A549 (cell line): ENCODE data around the gene KRT13. TPM values are rescaled to one million over a fixed set of nuclear protein-coding genes. Genes with fewer than 3 reads are reported as not detected.

Experiments used
- ATAC-seq, 2 experiments: fragments of 200-7000 bp in 1 of 2; fragments of >200 bp in 1 of 2; cut with Nextera tagmentation in 1 of 2; cut with Tn5 transposase in 1 of 2; 3 replicates each; pipeline versions ENCODE4 v1.8.0 to v1.9.1; 2018 to 2020; ENCODE audit warnings: mild to moderate bottlenecking in 1 of 2, moderate library complexity in 1 of 2
- CTCF ChIA-PET: fragments of 300-600 bp; sonication (Branson Sonifier 250); formaldehyde crosslinking; extraction: SDS; loops from one replicate; lab custom pipeline; 2021; ENCODE audit warnings: antibody characterized with exemption, inconsistent platforms; lab: Yijun Ruan, JAX
- POLR2A ChIA-PET: fragments of 350-600 bp; formaldehyde crosslinking; extraction: SDS; loops from one replicate; lab custom pipeline; 2021; ENCODE audit warnings: antibody characterized with exemption, inconsistent platforms; lab: Yijun Ruan, JAX
- DNase-seq, 2 experiments: peaks; one replicate each; pipeline versions ENCODE4 v3.0.0 to v3.0.0-alpha.2; 2011 to 2016; ENCODE audit warnings: low read depth in 1 of 2, low spot score in 1 of 2
- FAIRE-seq: peaks from 2 replicates; lab custom pipeline; 2011; peaks lifted over from hg19 to GRCh38; lab: Jason Lieb, UNC
- H3K27ac ChIP-seq, 2 experiments: fragments of >200 bp; sonication (Bioruptor Twin); formaldehyde crosslinking; 3 replicates each; pipeline ENCODE4 v1.5.1; 2016 to 2017
- H3K4me1 ChIP-seq: fragments of >200 bp; sonication (Bioruptor Twin); formaldehyde crosslinking; 3 replicates; pipeline ENCODE4 v1.6.1; 2016
- H3K4me2 ChIP-seq: fragments of >200 bp; sonication (Bioruptor Twin); formaldehyde crosslinking; 3 replicates; pipeline ENCODE4 v1.6.1; 2016
- H3K4me3 ChIP-seq: fragments of >200 bp; sonication (Bioruptor Twin); formaldehyde crosslinking; 3 replicates; pipeline ENCODE4 v1.5.1; 2016
- H3K9me3 ChIP-seq: fragments of >200 bp; sonication (Bioruptor Twin); formaldehyde crosslinking; 3 replicates; pipeline ENCODE4 v1.6.1; 2016
- BCL3 ChIP-seq: fragments of >200 bp; sonication (Bioruptor Twin); formaldehyde crosslinking; IDR thresholded peaks from 3 replicates; pipeline ENCODE4 v1.6.1; 2016
- CBX2 ChIP-seq: fragments of 200-600 bp; sonication (generic); IDR thresholded peaks from 2 replicates; pipeline ENCODE4 v1.6.1; 2016; ENCODE audit warnings: low read depth, mild to moderate bottlenecking, borderline replicate concordance
- CHD2 ChIP-seq: fragments of 150-350 bp; IDR thresholded peaks from 2 replicates; pipeline ENCODE4 v1.6.1; 2014; ENCODE audit warnings: low read length; ENCODE audit not compliant: partially characterized antibody
- CHD4 ChIP-seq: fragments of 200-600 bp; sonication (generic); IDR thresholded peaks from 2 replicates; pipeline ENCODE4 v1.6.1; 2016; ENCODE audit warnings: antibody characterized with exemption, mild to moderate bottlenecking, borderline replicate concordance
- EHF ChIP-seq: fragments of 250-450 bp; sonication (Bioruptor Pico); IDR thresholded peaks from 2 replicates; pipeline ENCODE4 v1.5.0; 2020; ENCODE audit warnings: mild to moderate bottlenecking
- FOSB ChIP-seq: fragments of 250-450 bp; sonication (Bioruptor Pico); IDR thresholded peaks from 2 replicates; pipeline ENCODE4 v1.5.0; 2020; ENCODE audit warnings: mild to moderate bottlenecking, moderate library complexity
- FOSL2 ChIP-seq, 2 experiments: fragments of 450-650 bp in 1 of 2; fragments of >200 bp in 1 of 2; sonication (Bioruptor Twin) in 1 of 2; formaldehyde crosslinking; IDR thresholded peaks; 2 replicates each; pipeline versions ENCODE4 v1.5.0 to v1.6.1; 2016 to 2020; ENCODE audit warnings: mild to moderate bottlenecking in 1 of 2, moderate library complexity in 1 of 2
- FOXS1 ChIP-seq: fragments of 250-450 bp; sonication (Bioruptor Pico); IDR thresholded peaks from 2 replicates; pipeline ENCODE4 v1.5.0; 2020; ENCODE audit warnings: mild to moderate bottlenecking, moderate library complexity
- GATA3 ChIP-seq: IDR thresholded peaks from 2 replicates; pipeline ENCODE4 v1.6.1; 2012; ENCODE audit warnings: borderline replicate concordance
- HEYL ChIP-seq: fragments of 250-450 bp; sonication (Bioruptor Pico); IDR thresholded peaks from 2 replicates; pipeline ENCODE4 v1.8.0; 2021; ENCODE audit warnings: mild to moderate bottlenecking, moderate library complexity
- HMGXB4 ChIP-seq: fragments of 250-450 bp; sonication (Bioruptor Pico); IDR thresholded peaks from 2 replicates; pipeline ENCODE4 v1.5.0; 2021; ENCODE audit warnings: mild to moderate bottlenecking, moderate library complexity, borderline replicate concordance
- JUNB ChIP-seq: fragments of >200 bp; sonication (Bioruptor Twin); formaldehyde crosslinking; IDR thresholded peaks from 2 replicates; pipeline ENCODE4 v1.6.1; 2016
- KDM1A ChIP-seq: fragments of 200-600 bp; sonication (generic); IDR thresholded peaks from 2 replicates; pipeline ENCODE4 v1.6.1; 2016; ENCODE audit warnings: low read depth, mild to moderate bottlenecking
- MAZ ChIP-seq: fragments of 150-350 bp; IDR thresholded peaks from 2 replicates; pipeline ENCODE4 v1.6.1; 2014; ENCODE audit warnings: antibody characterized with exemption, low read depth, low read length, borderline replicate concordance
- POLR2A ChIP-seq: IDR thresholded peaks from 2 replicates; pipeline ENCODE4 v1.6.1; 2012; ENCODE audit warnings: mild to moderate bottlenecking, low read length
- POLR2AphosphoS2 ChIP-seq: conservative IDR thresholded peaks from 2 replicates; pipeline ENCODE4 v1.6.1; 2012; ENCODE audit warnings: low read length, improper control_type of control experiment, inconsistent platforms
- RCOR1 ChIP-seq: fragments of 150-350 bp; IDR thresholded peaks from 2 replicates; pipeline ENCODE4 v1.6.1; 2014; ENCODE audit warnings: antibody characterized with exemption, low read length, low read depth
- RFX5 ChIP-seq: fragments of 450-650 bp; IDR thresholded peaks from 2 replicates; pipeline ENCODE4 v1.7.1; 2014; ENCODE audit warnings: antibody characterized with exemption, mild to moderate bottlenecking, moderate library complexity
- RNF2 ChIP-seq: fragments of 200-600 bp; sonication (generic); IDR thresholded peaks from 2 replicates; pipeline ENCODE4 v1.6.1; 2016; ENCODE audit warnings: low read depth, mild to moderate bottlenecking, antibody characterized with exemption, moderate library complexity, borderline replicate concordance
- SMC3 ChIP-seq: fragments of >200 bp; sonication (Bioruptor Twin); formaldehyde crosslinking; IDR thresholded peaks from 3 replicates; pipeline ENCODE4 v1.6.1; 2018; ENCODE audit warnings: inconsistent platforms
- SREBF2 ChIP-seq: fragments of 450-650 bp; IDR thresholded peaks from 2 replicates; pipeline ENCODE4 v1.6.1; 2014; ENCODE audit warnings: mild to moderate bottlenecking, moderate library complexity
- TP53 ChIP-seq: fragments of 250-450 bp; sonication (Bioruptor Pico); IDR thresholded peaks from 2 replicates; pipeline ENCODE4 v1.5.0; 2021; ENCODE audit warnings: mild to moderate bottlenecking, moderate library complexity
- USF2 ChIP-seq: fragments of 450-650 bp; IDR thresholded peaks from 2 replicates; pipeline ENCODE4 v1.6.1; 2014; ENCODE audit warnings: antibody characterized with exemption
- ZC3H11A ChIP-seq: fragments of 450-650 bp; IDR thresholded peaks from 2 replicates; pipeline ENCODE4 v1.6.1; 2014; ENCODE audit warnings: antibody characterized with exemption, mild to moderate bottlenecking
- WGBS: methylation state at CpG from one replicate; pipeline ENCODE4 v1.1.6; 2017; ENCODE audit errors: missing lambda C conversion rate; 5-methylcytosine and 5-hydroxymethylcytosine counted together
- polyA plus RNA-seq, 4 experiments: library from polyadenylated mRNA; depleted of rRNA in 3 of 4; stranded (reverse); fragments of >200 nt; fragmentation: RNase III in 1 of 4; extraction: RNeasy Plus Mini Kit Qiagen cat#74134 plus additional on column Dnase treatment in 1 of 4; gene quantifications; 2 replicates in 3 of 4; 3 replicates in 1 of 4; pipeline ENCODE4 v1.2.3, GENCODE V29; 2011 to 2017

KRT13 gene
- polyA plus RNA-seq, 2 of the 4 experiments (the other 2 are of a cell fraction): 0.06 TPM; not detected in 1

- TF ChIP-seq SMC3 (no peak), RNF2 (no peak), EHF (no peak), CHD4 (no peak), POLR2AphosphoS2 (no peak), ZC3H11A (no peak), FOSB (CRISPR knock-in tag) (no peak), FOXS1 (no peak), KDM1A (no peak), SREBF2 (no peak), HMGXB4 (CRISPR knock-in tag) (no peak), USF2 (no peak), TP53 (CRISPR knock-in tag) (no peak), CBX2 (no peak), FOSL2 (IDR thresholded peaks at IDR 0.05) (no peak), FOSL2 (CRISPR knock-in tag; IDR thresholded peaks at IDR 0.05) (no peak)
These were observed 50.2 kb downstream of the KRT13 start for GRCh38 chr17:41455236-41455635.

GRCh38 chr17:41453066-41453465 is 52.3 kb downstream of the KRT13 start:
- Histone ChIP-seq H3K27ac (no peak overlapping the region), H3K4me2 (no peak overlapping the region), H3K4me1 (no peaks in the 10 kb centered on the region)
- FAIRE-seq (no peak), DNase-seq (no peak)
- TF ChIP-seq ZC3H11A (no peak), CHD2 (no peak), MAZ (no peak), FOXS1 (no peak), BCL3 (no peak), GATA3 (no peak), HMGXB4 (CRISPR knock-in tag) (no peak), RFX5 (no peak), RCOR1 (no peak), CBX2 (no peak), HEYL (CRISPR knock-in tag) (no peak), POLR2A (no peak), JUNB (no peak)
- TF ChIP-seq, all 56 proteins: peak for 0
- Histone ChIP-seq H3K4me3 (no peak overlapping the region), H3K9me3 (no peaks in the 10 kb centered on the region)
- ATAC-seq: no peak
- WGBS: 76% methylated on average over 3 of the region's 3 CpGs
- POLR2A ChIA-PET: no interaction called here
- CTCF ChIA-PET: interaction anchor here (1.0 to 3.0 kb wide), 4 partner anchors 10 to 131 kb away, joined by 3 to 13 read pairs (median 3); no protein-coding TSS in a partner anchor

More at GRCh38 chr17:41455236-41455635, 50.2 kb downstream of the KRT13 start:
- CTCF ChIA-PET: interaction anchor here (0.5 to 2.0 kb wide), 2 partner anchors 41 to 93 kb away, joined by 3 to 6 read pairs; no protein-coding TSS in a partner anchor
- no peak overlapping the region for H3K27ac ChIP-seq
- no peaks in the 10 kb centered on the region for H3K4me1 ChIP-seq
- FAIRE-seq (no peak), DNase-seq (no peak), ATAC-seq (no peak)
- POLR2A ChIA-PET: no interaction called here
- H3K4me2 ChIP-seq: no peak overlapping the region
- no peak overlapping the region for H3K4me3 ChIP-seq
- WGBS: 83% methylated on average over 1 of the region's 1 CpG
- no peaks in the 10 kb centered on the region for H3K9me3 ChIP-seq
